ENCODE results near the gene PRDM15.

- TF ChIP-seq EZH2 (IDR thresholded peaks at IDR 0.05) (no peak), POLR2A (IDR thresholded peaks at IDR 0.05; ENCODE audit: borderline replicate concordance, extremely low read depth, insufficient read depth, insufficient read length) (no peak), POLR2AphosphoS5 (IDR thresholded peaks at IDR 0.05; ENCODE audit: low read depth, low read length) (no peak), YY1 (IDR thresholded peaks at IDR 0.05; ENCODE audit: extremely low read depth, insufficient replicate concordance, low read depth, low read length) (no peak), RAD21 (IDR thresholded peaks at IDR 0.05; ENCODE audit: low read depth) (no peak), SRF (IDR thresholded peaks at IDR 0.05; ENCODE audit: low read depth) (no peak), TCF7L2 (IDR thresholded peaks at IDR 0.05; ENCODE audit: borderline replicate concordance, extremely low read depth, insufficient read depth, insufficient read length) (no peak), EZH2phosphoT487 (IDR thresholded peaks at IDR 0.05; ENCODE audit: borderline replicate concordance) (no peak), SP1 (IDR thresholded peaks at IDR 0.05; ENCODE audit: low read depth) (no peak), CEBPB (IDR thresholded peaks at IDR 0.05; ENCODE audit: low read depth) (no peak), FOSL1 (IDR thresholded peaks at IDR 0.05; ENCODE audit: low read depth) (no peak), SIN3A (IDR thresholded peaks at IDR 0.05; ENCODE audit: low read depth) (no peak)
- TF ChIP-seq, protein P1, sequence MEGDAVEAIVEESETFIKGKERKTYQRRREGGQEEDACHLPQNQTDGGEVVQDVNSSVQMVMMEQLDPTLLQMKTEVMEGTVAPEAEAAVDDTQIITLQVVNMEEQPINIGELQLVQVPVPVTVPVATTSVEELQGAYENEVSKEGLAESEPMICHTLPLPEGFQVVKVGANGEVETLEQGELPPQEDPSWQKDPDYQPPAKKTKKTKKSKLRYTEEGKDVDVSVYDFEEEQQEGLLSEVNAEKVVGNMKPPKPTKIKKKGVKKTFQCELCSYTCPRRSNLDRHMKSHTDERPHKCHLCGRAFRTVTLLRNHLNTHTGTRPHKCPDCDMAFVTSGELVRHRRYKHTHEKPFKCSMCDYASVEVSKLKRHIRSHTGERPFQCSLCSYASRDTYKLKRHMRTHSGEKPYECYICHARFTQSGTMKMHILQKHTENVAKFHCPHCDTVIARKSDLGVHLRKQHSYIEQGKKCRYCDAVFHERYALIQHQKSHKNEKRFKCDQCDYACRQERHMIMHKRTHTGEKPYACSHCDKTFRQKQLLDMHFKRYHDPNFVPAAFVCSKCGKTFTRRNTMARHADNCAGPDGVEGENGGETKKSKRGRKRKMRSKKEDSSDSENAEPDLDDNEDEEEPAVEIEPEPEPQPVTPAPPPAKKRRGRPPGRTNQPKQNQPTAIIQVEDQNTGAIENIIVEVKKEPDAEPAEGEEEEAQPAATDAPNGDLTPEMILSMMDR (IDR thresholded peaks at IDR 0.05 in 2 of 3, conservative IDR thresholded peaks at IDR 0.05 in 1 of 3; ENCODE audit: borderline replicate concordance in 1 of 3, insufficient read depth in 1 of 3, low read depth in 2 of 3, low read length in 2 of 3) = no peak
- TF ChIP-seq, protein P2, sequence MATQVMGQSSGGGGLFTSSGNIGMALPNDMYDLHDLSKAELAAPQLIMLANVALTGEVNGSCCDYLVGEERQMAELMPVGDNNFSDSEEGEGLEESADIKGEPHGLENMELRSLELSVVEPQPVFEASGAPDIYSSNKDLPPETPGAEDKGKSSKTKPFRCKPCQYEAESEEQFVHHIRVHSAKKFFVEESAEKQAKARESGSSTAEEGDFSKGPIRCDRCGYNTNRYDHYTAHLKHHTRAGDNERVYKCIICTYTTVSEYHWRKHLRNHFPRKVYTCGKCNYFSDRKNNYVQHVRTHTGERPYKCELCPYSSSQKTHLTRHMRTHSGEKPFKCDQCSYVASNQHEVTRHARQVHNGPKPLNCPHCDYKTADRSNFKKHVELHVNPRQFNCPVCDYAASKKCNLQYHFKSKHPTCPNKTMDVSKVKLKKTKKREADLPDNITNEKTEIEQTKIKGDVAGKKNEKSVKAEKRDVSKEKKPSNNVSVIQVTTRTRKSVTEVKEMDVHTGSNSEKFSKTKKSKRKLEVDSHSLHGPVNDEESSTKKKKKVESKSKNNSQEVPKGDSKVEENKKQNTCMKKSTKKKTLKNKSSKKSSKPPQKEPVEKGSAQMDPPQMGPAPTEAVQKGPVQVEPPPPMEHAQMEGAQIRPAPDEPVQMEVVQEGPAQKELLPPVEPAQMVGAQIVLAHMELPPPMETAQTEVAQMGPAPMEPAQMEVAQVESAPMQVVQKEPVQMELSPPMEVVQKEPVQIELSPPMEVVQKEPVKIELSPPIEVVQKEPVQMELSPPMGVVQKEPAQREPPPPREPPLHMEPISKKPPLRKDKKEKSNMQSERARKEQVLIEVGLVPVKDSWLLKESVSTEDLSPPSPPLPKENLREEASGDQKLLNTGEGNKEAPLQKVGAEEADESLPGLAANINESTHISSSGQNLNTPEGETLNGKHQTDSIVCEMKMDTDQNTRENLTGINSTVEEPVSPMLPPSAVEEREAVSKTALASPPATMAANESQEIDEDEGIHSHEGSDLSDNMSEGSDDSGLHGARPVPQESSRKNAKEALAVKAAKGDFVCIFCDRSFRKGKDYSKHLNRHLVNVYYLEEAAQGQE (IDR thresholded peaks at IDR 0.05; ENCODE audit: low read depth) = no peak
Observed at GRCh38 chr21:41845310-41846032, 33.7 kb downstream of the PRDM15 start.
